Measurements from ENCODE around the gene WNT11. TPM values are rescaled to one million over a fixed set of nuclear protein-coding genes. Genes with fewer than 3 reads are reported as not detected.

Gene WNT11
- total RNA-seq, 1 donor from 2014 or later: 0.26 TPM

- no peak overlapping the region for H3K4me2 ChIP-seq
- H3K9ac ChIP-seq: no peak overlapping the region
- TF ChIP-seq EZH2phosphoT487 (IDR thresholded peaks at IDR 0.05): no peak
- no peak for TF ChIP-seq EZH2 (IDR thresholded peaks at IDR 0.05)
- TF ChIP-seq, protein P1, sequence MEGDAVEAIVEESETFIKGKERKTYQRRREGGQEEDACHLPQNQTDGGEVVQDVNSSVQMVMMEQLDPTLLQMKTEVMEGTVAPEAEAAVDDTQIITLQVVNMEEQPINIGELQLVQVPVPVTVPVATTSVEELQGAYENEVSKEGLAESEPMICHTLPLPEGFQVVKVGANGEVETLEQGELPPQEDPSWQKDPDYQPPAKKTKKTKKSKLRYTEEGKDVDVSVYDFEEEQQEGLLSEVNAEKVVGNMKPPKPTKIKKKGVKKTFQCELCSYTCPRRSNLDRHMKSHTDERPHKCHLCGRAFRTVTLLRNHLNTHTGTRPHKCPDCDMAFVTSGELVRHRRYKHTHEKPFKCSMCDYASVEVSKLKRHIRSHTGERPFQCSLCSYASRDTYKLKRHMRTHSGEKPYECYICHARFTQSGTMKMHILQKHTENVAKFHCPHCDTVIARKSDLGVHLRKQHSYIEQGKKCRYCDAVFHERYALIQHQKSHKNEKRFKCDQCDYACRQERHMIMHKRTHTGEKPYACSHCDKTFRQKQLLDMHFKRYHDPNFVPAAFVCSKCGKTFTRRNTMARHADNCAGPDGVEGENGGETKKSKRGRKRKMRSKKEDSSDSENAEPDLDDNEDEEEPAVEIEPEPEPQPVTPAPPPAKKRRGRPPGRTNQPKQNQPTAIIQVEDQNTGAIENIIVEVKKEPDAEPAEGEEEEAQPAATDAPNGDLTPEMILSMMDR (IDR thresholded peaks at IDR 0.05): no peak
- H3F3A ChIP-seq (ENCODE audit: low read depth): no peaks in the 10 kb centered on the region
- no peak overlapping the region for H3K4me3 ChIP-seq
- no peaks in the 10 kb centered on the region for H3K79me2 ChIP-seq (ENCODE audit: low read depth)
- H4K20me1 ChIP-seq (ENCODE audit: low read depth): no peaks in the 10 kb centered on the region
- H3K9me3 ChIP-seq (ENCODE audit: low read depth): no peaks in the 10 kb centered on the region
- H3K27me3 Mint-ChIP-seq (ENCODE audit: insufficient read depth, low read depth): peaks cover 14% of the 10 kb centered on the region
- no peaks in the 10 kb centered on the region for H3K9me3 Mint-ChIP-seq
- peak overlapping the region; percentile 92 for H3K27ac Mint-ChIP-seq
- no peak overlapping the region for H3K4me3 Mint-ChIP-seq
- H3K36me3 Mint-ChIP-seq: no peaks in the 10 kb centered on the region
- no peak overlapping the region for H2AFZ ChIP-seq (replicated peaks)
- H3K4me1 Mint-ChIP-seq: peaks cover 37% of the 10 kb centered on the region
- no peaks in the 10 kb centered on the region for H3K27me3 ChIP-seq
- H3K4me1 ChIP-seq: no peaks in the 10 kb centered on the region
- no peak overlapping the region for H3K27ac ChIP-seq
- H3K36me3 ChIP-seq: no peaks in the 10 kb centered on the region
- DNase-seq (ENCODE audit: low spot score): no peak
Observed at GRCh38 chr11:76185931-76186401, 20.3 kb downstream of the WNT11 start.

DNA sequence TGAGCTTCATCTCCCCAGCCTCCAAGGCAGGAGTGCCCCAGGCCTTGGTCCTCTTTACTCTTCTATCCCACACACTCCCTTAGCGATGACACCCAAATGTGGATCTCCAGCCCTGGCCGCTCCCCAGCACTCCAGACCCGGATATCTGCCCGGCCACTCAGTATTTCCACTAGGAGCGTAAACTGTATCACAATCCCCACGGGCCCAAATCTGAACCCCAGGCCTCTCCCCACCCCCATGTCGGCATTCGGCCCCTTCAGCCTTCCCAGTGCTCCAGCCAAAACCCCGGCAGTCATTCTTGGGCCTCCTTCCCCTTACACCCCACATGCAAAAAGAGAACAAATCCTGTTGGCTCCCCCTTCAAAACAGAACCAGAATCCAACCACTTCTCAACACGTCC lies 20.8 kb downstream of the WNT11 start:
- no peak for DNase-seq (ENCODE audit: low spot score)
- Histone ChIP-seq H3K4me1 (no peaks in the 10 kb centered on the region), H3K36me3 (no peaks in the 10 kb centered on the region), H3K27me3 (no peaks in the 10 kb centered on the region), H2AFZ (replicated peaks) (no peak overlapping the region), H3K4me2 (no peak overlapping the region), H3K9me3 (ENCODE audit: low read depth) (no peaks in the 10 kb centered on the region), H3K27ac (no peak overlapping the region), H3K79me2 (ENCODE audit: low read depth) (no peaks in the 10 kb centered on the region), H4K20me1 (ENCODE audit: low read depth) (no peaks in the 10 kb centered on the region), H3K9ac (no peak overlapping the region), H3F3A (ENCODE audit: low read depth) (no peaks in the 10 kb centered on the region), H3K4me3 (no peak overlapping the region)
- H3K9me3 Mint-ChIP-seq: no peaks in the 10 kb centered on the region
- TF ChIP-seq, protein P1 (IDR thresholded peaks at IDR 0.05): no peak
- TF ChIP-seq EZH2 (IDR thresholded peaks at IDR 0.05) (no peak), EZH2phosphoT487 (IDR thresholded peaks at IDR 0.05) (no peak)
- peaks cover 35% of the 10 kb centered on the region for H3K4me1 Mint-ChIP-seq
- H3K36me3 Mint-ChIP-seq: no peaks in the 10 kb centered on the region
- no peak overlapping the region for H3K4me3 Mint-ChIP-seq
- peak overlapping the region; percentile 92 for H3K27ac Mint-ChIP-seq
- peaks cover 13% of the 10 kb centered on the region for H3K27me3 Mint-ChIP-seq (ENCODE audit: insufficient read depth, low read depth)

GRCh38 chr11:76184551-76184993 lies 21.7 kb downstream of the WNT11 start:
- Histone ChIP-seq H3K4me1 (no peaks in the 10 kb centered on the region), H3K4me2 (no peak overlapping the region), H3K79me2 (ENCODE audit: low read depth) (no peaks in the 10 kb centered on the region), H3K9ac (no peak overlapping the region), H3K4me3 (no peak overlapping the region), H3K9me3 (ENCODE audit: low read depth) (no peaks in the 10 kb centered on the region), H3K27ac (no peak overlapping the region), H3F3A (ENCODE audit: low read depth) (no peaks in the 10 kb centered on the region), H4K20me1 (ENCODE audit: low read depth) (no peaks in the 10 kb centered on the region), H3K27me3 (no peaks in the 10 kb centered on the region), H2AFZ (replicated peaks) (peak overlapping the region; percentile 19), H3K36me3 (no peaks in the 10 kb centered on the region)
- Mint-ChIP-seq H3K4me3 (no peak overlapping the region), H3K9me3 (no peaks in the 10 kb centered on the region), H3K27ac (peak overlapping the region; percentile 57), H3K4me1 (peaks cover 34% of the 10 kb centered on the region), H3K27me3 (ENCODE audit: insufficient read depth, low read depth) (peaks cover 13% of the 10 kb centered on the region), H3K36me3 (no peaks in the 10 kb centered on the region)
- TF ChIP-seq EZH2phosphoT487 (IDR thresholded peaks at IDR 0.05) (no peak), EZH2 (IDR thresholded peaks at IDR 0.05) (no peak)
- no peak for DNase-seq (ENCODE audit: low spot score)

DNA sequence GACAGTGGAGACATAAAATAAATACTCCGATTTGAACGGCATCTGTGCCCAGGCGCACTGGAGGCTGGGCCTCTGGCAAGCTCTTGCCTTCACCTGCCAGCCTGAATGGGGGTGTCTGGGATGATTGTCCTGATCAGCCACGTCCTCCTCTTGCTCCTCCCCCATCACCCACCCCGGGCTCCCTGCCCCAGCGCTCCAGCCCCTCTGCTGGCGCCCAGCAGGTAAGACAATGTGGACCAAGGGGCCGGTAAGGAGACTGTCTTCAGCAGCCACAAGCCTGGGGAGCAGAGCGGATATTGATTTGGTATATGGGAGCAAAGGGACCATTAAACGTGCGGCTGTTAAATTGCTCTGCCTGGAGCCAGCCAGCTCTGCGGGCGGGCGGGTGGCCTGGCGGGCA lies 24.9 kb downstream of the WNT11 start:
- no peak overlapping the region for H3K4me2 ChIP-seq
- no peaks in the 10 kb centered on the region for H3K27me3 ChIP-seq
- H3K9me3 ChIP-seq (ENCODE audit: low read depth): no peaks in the 10 kb centered on the region
- H4K20me1 ChIP-seq (ENCODE audit: low read depth): no peaks in the 10 kb centered on the region
- no peak overlapping the region for H3K9ac ChIP-seq
- DNase-seq (ENCODE audit: low spot score): no peak
- no peaks in the 10 kb centered on the region for H3K36me3 ChIP-seq
- H3K9me3 Mint-ChIP-seq: no peaks in the 10 kb centered on the region
- no peak overlapping the region for H3K4me3 Mint-ChIP-seq
- no peak overlapping the region for H3K4me3 ChIP-seq
- H3F3A ChIP-seq (ENCODE audit: low read depth): no peaks in the 10 kb centered on the region
- H3K27ac Mint-ChIP-seq: no peak overlapping the region
- no peaks in the 10 kb centered on the region for H3K79me2 ChIP-seq (ENCODE audit: low read depth)
- H3K27me3 Mint-ChIP-seq (ENCODE audit: insufficient read depth, low read depth): peaks cover 12% of the 10 kb centered on the region
- peaks cover 30% of the 10 kb centered on the region for H3K4me1 Mint-ChIP-seq
- TF ChIP-seq EZH2phosphoT487 (IDR thresholded peaks at IDR 0.05) (no peak), EZH2 (IDR thresholded peaks at IDR 0.05) (no peak)
- TF ChIP-seq, protein P1 (IDR thresholded peaks at IDR 0.05): no peak
- peaks cover 5% of the 10 kb centered on the region for H3K4me1 ChIP-seq
- no peaks in the 10 kb centered on the region for H3K36me3 Mint-ChIP-seq
- no peak overlapping the region for H3K27ac ChIP-seq
- H2AFZ ChIP-seq (replicated peaks): no peak overlapping the region
